CD4-positive, alpha-beta memory T cell (primary cell): ENCODE results near the gene ROBO1. TPM values are rescaled to one million over a fixed set of nuclear protein-coding genes. Genes with fewer than 3 reads are reported as not detected.

Experiments used
- CTCF ChIA-PET: fragments of 350-600 bp; sonication (Branson Sonifier 250); formaldehyde crosslinking; loops from one replicate; lab custom pipeline; 2021; ENCODE audit warnings: inconsistent platforms; ENCODE audit not compliant: partially characterized antibody; lab: Charles Lee
- POLR2A ChIA-PET: fragments of 350-600 bp; sonication (Branson Sonifier 250); formaldehyde crosslinking; loops from one replicate; lab custom pipeline; 2021; ENCODE audit not compliant: partially characterized antibody; lab: Charles Lee
- DNase-seq, 5 donors: peaks; one replicate each; pipeline versions ENCODE4 v3.0.0 to v3.0.0-alpha.2; 2020 to 2022; ENCODE audit warnings: mixed read lengths in 1 of 5
- H3K27ac ChIP-seq: one replicate; pipeline ENCODE4 v1.7.0; 2013; ENCODE audit warnings: low read depth, low read length
- H3K27me3 ChIP-seq: 2 replicates; pipeline ENCODE4 v1.7.0; 2013; ENCODE audit warnings: mild to moderate bottlenecking, low read length, moderate library complexity; ENCODE audit not compliant: insufficient read depth
- H3K36me3 ChIP-seq: 2 replicates; pipeline ENCODE4 v1.7.0; 2013; ENCODE audit warnings: mild to moderate bottlenecking, low read length, moderate library complexity; ENCODE audit not compliant: insufficient read depth
- H3K4me1 ChIP-seq: 2 replicates; pipeline ENCODE4 v1.7.0; 2013; ENCODE audit warnings: mild to moderate bottlenecking, low read length, moderate library complexity; ENCODE audit not compliant: insufficient read depth
- H3K4me3 ChIP-seq, 2 donors: one replicate each; pipeline ENCODE4 v1.7.0; 2013; ENCODE audit warnings: low read length in 2 of 2, mild to moderate bottlenecking in 1 of 2
- H3K9me3 ChIP-seq, 2 donors: one replicate each; pipeline ENCODE4 v1.7.0; 2013; ENCODE audit warnings: low read length in 2 of 2, control low read depth in 1 of 2; ENCODE audit not compliant: control insufficient read depth in 1 of 2
- H3K27ac Mint-ChIP-seq, 7 donors: one replicate each; pipeline ENCODE4 v1.8.0; 2020 to 2021; ENCODE audit warnings: mixed read lengths in 7 of 7, mild to moderate bottlenecking in 6 of 7, inconsistent platforms in 3 of 7, moderate library complexity in 3 of 7
- H3K27me3 Mint-ChIP-seq, 2 donors: one replicate each; pipeline ENCODE4 v1.8.0; 2020 to 2021; ENCODE audit warnings: mixed read lengths in 2 of 2
- H3K36me3 Mint-ChIP-seq, 2 donors: one replicate each; pipeline ENCODE4 v1.8.0; 2020 to 2021; ENCODE audit warnings: mixed read lengths in 2 of 2, inconsistent platforms in 1 of 2, mild to moderate bottlenecking in 1 of 2
- H3K4me1 Mint-ChIP-seq, 4 donors: one replicate each; pipeline ENCODE4 v1.8.0; 2020 to 2021; ENCODE audit warnings: mixed read lengths in 4 of 4, mild to moderate bottlenecking in 1 of 4
- H3K4me3 Mint-ChIP-seq, 8 donors: one replicate each; pipeline ENCODE4 v1.8.0; 2020 to 2021; ENCODE audit warnings: mixed read lengths in 8 of 8, mild to moderate bottlenecking in 7 of 8, moderate library complexity in 6 of 8, inconsistent platforms in 3 of 8
- H3K9me3 Mint-ChIP-seq, 8 donors: one replicate each; pipeline ENCODE4 v1.8.0; 2020 to 2021; ENCODE audit warnings: mixed read lengths in 8 of 8, mild to moderate bottlenecking in 5 of 8, inconsistent platforms in 3 of 8, moderate library complexity in 1 of 8
- intact Hi-C: fragments of 100-400 bp; cut with micrococcal nuclease; formaldehyde crosslinking; loops from one replicate; pipeline ENCODE4 v1.15.1; 2023
- polyA plus RNA-seq, 2 donors: library from polyadenylated mRNA; unstranded; fragments of 300-500 nt; fragmentation: Illumina TruSeq; gene quantifications; one replicate each; pipeline ENCODE4 v1.2.3, GENCODE V29; 2021
- total RNA-seq, 2 experiments: library from RNA; stranded (reverse); gene quantifications; one replicate each; pipeline ENCODE4 v1.2.3, GENCODE V29; 2021

The ROBO1 gene
- total and polyA plus RNA-seq, 4 experiments from 2014 or later, result not detected

- H3K4me3 ChIP-seq, result no peak overlapping the region
- POLR2A ChIA-PET, result no interaction called here
Measured at GRCh38 chr3:78765671-78766485, 1001.9 kb downstream of the ROBO1 start.

DNA sequence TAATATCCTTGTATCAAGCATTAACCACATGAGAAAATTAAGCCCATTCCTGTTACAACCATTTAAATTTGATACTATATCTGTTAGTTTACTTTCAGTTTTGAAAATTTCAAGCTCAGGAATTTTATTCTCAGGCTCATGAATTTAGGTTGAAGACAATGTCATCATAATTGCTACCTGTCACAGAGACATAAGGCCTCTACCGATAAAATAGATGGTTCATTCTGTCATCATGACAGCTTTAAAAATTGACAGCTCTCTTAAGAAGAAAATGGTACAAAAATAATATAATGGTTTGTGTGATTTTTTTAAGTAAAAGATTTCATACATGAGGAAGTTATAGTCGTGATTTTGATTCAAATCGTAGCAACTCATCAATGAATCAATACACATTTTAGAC, 1003.2 kb downstream of the ROBO1 start:
- Mint-ChIP-seq H3K4me3 (no peak overlapping the region), H3K9me3 (peaks cover 0 to 18% (median 12%) of the 10 kb centered on the region in 8 donors), H3K27ac (no peak overlapping the region), H3K36me3 (no peaks in the 10 kb centered on the region), H3K27me3 (no peaks in the 10 kb centered on the region), H3K4me1 (no peaks in the 10 kb centered on the region)
- DNase-seq, result no peak
- CTCF ChIA-PET, result no interaction called here
- Histone ChIP-seq H3K4me1 (no peaks in the 10 kb centered on the region), H3K36me3 (no peaks in the 10 kb centered on the region), H3K4me3 (no peak overlapping the region), H3K27me3 (no peaks in the 10 kb centered on the region), H3K9me3 (no peaks in the 10 kb centered on the region), H3K27ac (no peak overlapping the region)
- POLR2A ChIA-PET, result no interaction called here
- intact Hi-C loops, result no loop called here

More at GRCh38 chr3:78765671-78766485, 1001.9 kb downstream of the ROBO1 start:
- Mint-ChIP-seq H3K4me3 (no peak overlapping the region), H3K9me3 (peaks cover 3 to 26% (median 13%) of the 10 kb centered on the region in 8 donors), H3K4me1 (no peaks in the 10 kb centered on the region), H3K36me3 (no peaks in the 10 kb centered on the region), H3K27ac (no peak overlapping the region), H3K27me3 (no peaks in the 10 kb centered on the region)
- CTCF ChIA-PET, result no interaction called here
- H3K9me3 ChIP-seq, result no peaks in the 10 kb centered on the region
- H3K4me1 ChIP-seq, result no peaks in the 10 kb centered on the region
- H3K27ac ChIP-seq, result no peak overlapping the region
- DNase-seq, result no peak
- no peaks in the 10 kb centered on the region for H3K27me3 ChIP-seq
- H3K36me3 ChIP-seq, result no peaks in the 10 kb centered on the region
- intact Hi-C loops, result no loop called here

GRCh38 chr3:78762121-78762520, 1005.7 kb downstream of the ROBO1 start:
- H3K27ac ChIP-seq, result no peak overlapping the region
- H3K27me3 ChIP-seq, result no peaks in the 10 kb centered on the region
- H3K36me3 ChIP-seq, result no peaks in the 10 kb centered on the region
- ChIA-PET CTCF (no interaction called here), POLR2A (no interaction called here)
- no peaks in the 10 kb centered on the region for H3K4me1 ChIP-seq
- H3K4me3 Mint-ChIP-seq, result no peak overlapping the region
- peaks cover 0 to 14% (median 8%) of the 10 kb centered on the region in 8 donors for H3K9me3 Mint-ChIP-seq
- H3K9me3 ChIP-seq, result no peaks in the 10 kb centered on the region
- H3K4me3 ChIP-seq, result no peak overlapping the region
- intact Hi-C loops, result no loop called here
- no peaks in the 10 kb centered on the region for H3K27me3 Mint-ChIP-seq
- no peaks in the 10 kb centered on the region for H3K36me3 Mint-ChIP-seq
- H3K27ac Mint-ChIP-seq, result no peak overlapping the region
- no peaks in the 10 kb centered on the region for H3K4me1 Mint-ChIP-seq
- no peak for DNase-seq

GRCh38 chr3:78761126-78761525, 1006.7 kb downstream of the ROBO1 start:
- CTCF ChIA-PET, result no interaction called here
- Mint-ChIP-seq H3K4me1 (no peaks in the 10 kb centered on the region), H3K27ac (no peak overlapping the region), H3K9me3 (peaks cover 0 to 9% (median 4%) of the 10 kb centered on the region in 8 donors), H3K27me3 (no peaks in the 10 kb centered on the region), H3K36me3 (no peaks in the 10 kb centered on the region), H3K4me3 (no peak overlapping the region)
- Histone ChIP-seq H3K27ac (no peak overlapping the region), H3K9me3 (no peaks in the 10 kb centered on the region), H3K4me1 (no peaks in the 10 kb centered on the region), H3K36me3 (no peaks in the 10 kb centered on the region), H3K27me3 (no peaks in the 10 kb centered on the region), H3K4me3 (no peak overlapping the region)
- intact Hi-C loops, result no loop called here
- no peak for DNase-seq
- POLR2A ChIA-PET, result no interaction called here

DNA sequence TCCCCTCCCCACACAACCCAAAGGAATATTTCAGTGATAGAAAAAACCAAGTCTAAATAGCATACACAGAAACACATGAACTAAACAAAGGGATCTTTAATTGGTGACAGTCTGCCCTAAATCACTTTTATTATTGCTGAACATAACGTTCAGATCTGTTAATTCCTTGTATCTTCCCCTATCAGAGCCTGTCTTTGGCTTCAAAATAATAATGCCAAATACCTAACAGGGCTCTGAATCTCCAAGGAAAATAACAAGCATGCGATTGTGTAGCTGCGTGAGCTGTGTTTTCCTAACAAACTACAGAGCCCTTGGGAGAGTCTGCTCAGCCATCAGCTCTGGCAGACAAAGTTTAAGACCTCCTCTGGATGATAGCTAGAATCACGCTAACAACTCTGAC, 1010.1 kb downstream of the ROBO1 start:
- POLR2A ChIA-PET, result no interaction called here
- intact Hi-C loops, result no loop called here

GRCh38 chr3:78754066-78754743, 1013.6 kb downstream of the ROBO1 start:
- no peak overlapping the region for H3K4me3 Mint-ChIP-seq
- Histone ChIP-seq H3K27me3 (no peaks in the 10 kb centered on the region), H3K27ac (no peak overlapping the region), H3K4me3 (no peak overlapping the region), H3K4me1 (no peaks in the 10 kb centered on the region), H3K9me3 (no peaks in the 10 kb centered on the region), H3K36me3 (no peaks in the 10 kb centered on the region)
- no peaks in the 10 kb centered on the region for H3K27me3 Mint-ChIP-seq
- intact Hi-C loops, result no loop called here
- H3K4me1 Mint-ChIP-seq, result no peaks in the 10 kb centered on the region
- H3K9me3 Mint-ChIP-seq, result peaks cover 0 to 19% (median 5%) of the 10 kb centered on the region in 8 donors
- no peak for DNase-seq
- ChIA-PET CTCF (no interaction called here), POLR2A (no interaction called here)
- no peaks in the 10 kb centered on the region for H3K36me3 Mint-ChIP-seq
- no peak overlapping the region for H3K27ac Mint-ChIP-seq

More for the DNA sequence above, 1010.1 kb downstream of the ROBO1 start:
- H3K27ac ChIP-seq, result no peak overlapping the region
- CTCF ChIA-PET, result no interaction called here
- H3K4me1 ChIP-seq, result no peaks in the 10 kb centered on the region
- H3K4me1 Mint-ChIP-seq, result no peaks in the 10 kb centered on the region
- H3K4me3 ChIP-seq, result no peak overlapping the region
- H3K36me3 ChIP-seq, result no peaks in the 10 kb centered on the region
- H3K27ac Mint-ChIP-seq, result no peak overlapping the region
- no peaks in the 10 kb centered on the region for H3K9me3 ChIP-seq
- peaks cover 0 to 18% (median 11%) of the 10 kb centered on the region in 8 donors for H3K9me3 Mint-ChIP-seq
- no peak overlapping the region for H3K4me3 Mint-ChIP-seq
- no peaks in the 10 kb centered on the region for H3K36me3 Mint-ChIP-seq
- H3K27me3 ChIP-seq, result no peaks in the 10 kb centered on the region
- DNase-seq, result no peak
- H3K27me3 Mint-ChIP-seq, result no peaks in the 10 kb centered on the region

DNA sequence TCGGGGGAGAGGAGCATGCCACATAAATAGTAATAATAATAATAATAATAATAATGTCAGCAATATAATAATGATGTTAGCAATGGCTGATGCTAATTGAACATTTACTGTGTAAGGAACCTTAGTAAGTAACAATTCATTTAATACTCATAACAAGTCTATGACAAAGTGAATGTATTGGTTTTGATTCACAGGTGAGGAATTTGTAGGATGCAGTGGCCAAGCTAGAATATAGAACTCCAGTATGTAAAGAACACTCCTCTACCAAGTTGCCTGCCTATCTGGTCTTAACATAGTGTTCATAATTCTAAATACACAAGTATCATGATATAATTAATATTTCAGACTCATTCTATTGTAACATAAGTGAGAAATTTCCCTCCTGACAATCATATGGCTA, 1016.5 kb downstream of the ROBO1 start:
- CTCF ChIA-PET, result no interaction called here
- no peak for DNase-seq
- Histone ChIP-seq H3K4me3 (no peak overlapping the region), H3K9me3 (no peaks in the 10 kb centered on the region), H3K27ac (no peak overlapping the region), H3K36me3 (no peaks in the 10 kb centered on the region), H3K27me3 (no peaks in the 10 kb centered on the region), H3K4me1 (no peaks in the 10 kb centered on the region)
- H3K4me1 Mint-ChIP-seq, result no peaks in the 10 kb centered on the region
- no peak overlapping the region for H3K4me3 Mint-ChIP-seq
- H3K9me3 Mint-ChIP-seq, result peaks cover 2 to 15% (median 6%) of the 10 kb centered on the region in 8 donors
- intact Hi-C loops, result no loop called here
- no peaks in the 10 kb centered on the region for H3K27me3 Mint-ChIP-seq
- H3K27ac Mint-ChIP-seq, result no peak overlapping the region
- no peaks in the 10 kb centered on the region for H3K36me3 Mint-ChIP-seq
- POLR2A ChIA-PET, result no interaction called here
